HS-5 (cell line): ENCODE measurements around the gene RNF26.

Source experiments
- DNase-seq: peaks from one replicate; pipeline ENCODE4 v3.0.0-alpha.2; 2012; ENCODE audit warnings: low read depth

The RNF26 gene

GRCh38 chr11:119355091-119355843 lies 20.9 kb downstream of the RNF26 start:
- DNase-seq, result no peak

GRCh38 chr11:119356349-119357031 lies 22.2 kb downstream of the RNF26 start:
- DNase-seq, result no peak

GRCh38 chr11:119357074-119357473 lies 22.7 kb downstream of the RNF26 start:
- DNase-seq, result no peak

DNA sequence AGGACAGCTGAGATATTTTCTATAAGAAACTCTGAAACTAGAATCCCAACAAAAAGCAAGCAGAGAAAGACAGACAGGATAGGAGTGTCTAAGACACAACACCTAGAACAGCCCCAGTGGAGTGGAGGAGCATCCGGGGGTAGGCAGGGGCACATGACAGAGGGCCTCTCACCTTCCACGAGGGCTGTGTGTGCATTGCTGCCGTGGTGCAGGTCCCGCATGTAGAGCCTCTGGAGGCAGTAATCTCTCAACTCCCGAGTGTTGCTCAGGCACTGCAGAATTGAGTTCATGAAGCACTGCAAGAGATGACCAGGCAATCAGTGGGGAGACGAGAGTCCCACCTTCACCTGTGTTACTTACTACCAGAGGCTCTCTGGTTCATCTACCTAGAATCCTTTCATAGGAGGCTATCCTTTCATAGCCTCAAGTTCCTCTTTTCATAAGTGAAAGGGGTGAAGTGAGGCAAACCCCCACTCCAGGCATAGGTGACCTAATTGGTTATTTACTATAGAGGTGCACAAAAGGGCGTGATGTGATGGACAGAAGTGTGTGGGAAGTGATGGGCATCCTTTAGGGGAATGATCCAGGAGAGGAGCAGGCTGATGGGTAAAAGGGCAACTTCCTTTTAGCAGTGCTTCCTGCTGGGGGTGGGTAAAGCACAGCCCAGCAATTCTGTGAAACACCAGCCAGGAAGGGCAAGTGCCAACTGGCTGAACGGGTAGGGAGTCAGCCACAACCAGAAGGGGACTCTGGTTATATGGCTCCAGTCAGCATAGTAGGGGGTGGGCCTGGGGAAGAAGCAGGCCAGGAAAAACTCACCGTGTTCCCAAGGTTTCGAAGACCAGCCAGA lies 25.3 kb downstream of the RNF26 start:
- DNase-seq, result no peak

DNA sequence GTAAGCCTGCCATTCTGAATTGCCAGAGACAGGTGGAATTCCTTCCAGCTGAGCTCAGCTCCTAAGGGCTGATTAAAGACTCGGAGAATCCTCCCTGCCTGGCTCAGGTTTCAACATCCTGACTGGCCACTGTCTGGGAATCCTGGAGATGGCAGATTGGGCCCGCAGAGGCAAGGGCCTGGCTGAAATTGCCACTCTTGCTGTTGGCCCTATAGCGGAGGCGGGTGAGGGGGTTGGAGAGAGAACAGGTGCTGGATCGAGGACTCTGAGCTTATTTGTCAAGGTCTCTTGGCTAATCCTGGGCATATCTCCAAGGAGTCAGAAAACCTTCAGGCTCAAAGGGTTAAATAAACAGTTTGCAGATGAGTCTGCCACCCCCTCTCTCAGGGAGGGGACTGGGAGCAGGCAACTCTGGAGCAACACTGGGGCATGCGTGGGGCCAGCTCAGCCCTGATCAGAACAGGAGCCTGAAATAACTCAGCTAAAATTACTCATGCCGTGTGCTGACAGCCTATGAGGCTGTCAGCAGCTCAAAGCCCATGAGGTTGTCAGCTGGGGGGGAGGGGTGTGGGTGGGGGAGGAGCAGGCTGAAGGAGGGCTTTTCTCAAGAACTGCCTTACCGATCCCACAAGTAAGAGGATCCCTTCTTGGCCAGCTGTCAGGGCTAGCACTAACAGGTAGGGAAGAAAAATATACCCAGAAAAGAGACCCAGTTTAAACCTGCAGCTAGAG lies 26.9 kb downstream of the RNF26 start:
- DNase-seq, result peak; percentile 69

- no peak for DNase-seq
Measured at GRCh38 chr11:119361941-119362725, 27.8 kb downstream of the RNF26 start.

DNA sequence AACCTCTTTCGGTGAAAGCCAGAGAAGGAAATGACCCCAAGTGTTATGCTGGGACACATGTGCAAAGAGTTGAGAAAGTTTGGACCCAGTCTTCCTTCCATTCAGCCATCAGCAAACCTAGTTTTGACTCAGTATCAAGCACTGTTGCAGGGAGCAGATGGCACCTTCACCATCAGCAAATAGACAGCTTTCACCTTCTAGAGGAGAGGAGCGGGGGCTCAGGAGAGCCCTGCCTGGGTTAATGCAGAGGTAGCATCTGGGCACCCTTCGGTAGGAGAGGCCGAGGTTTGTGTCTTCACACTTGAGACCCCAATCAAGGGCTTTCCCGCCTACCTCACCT lies 28.4 kb downstream of the RNF26 start:
- no peak for DNase-seq

GRCh38 chr11:119363081-119363850 lies 28.9 kb downstream of the RNF26 start:
- no peak for DNase-seq

DNA sequence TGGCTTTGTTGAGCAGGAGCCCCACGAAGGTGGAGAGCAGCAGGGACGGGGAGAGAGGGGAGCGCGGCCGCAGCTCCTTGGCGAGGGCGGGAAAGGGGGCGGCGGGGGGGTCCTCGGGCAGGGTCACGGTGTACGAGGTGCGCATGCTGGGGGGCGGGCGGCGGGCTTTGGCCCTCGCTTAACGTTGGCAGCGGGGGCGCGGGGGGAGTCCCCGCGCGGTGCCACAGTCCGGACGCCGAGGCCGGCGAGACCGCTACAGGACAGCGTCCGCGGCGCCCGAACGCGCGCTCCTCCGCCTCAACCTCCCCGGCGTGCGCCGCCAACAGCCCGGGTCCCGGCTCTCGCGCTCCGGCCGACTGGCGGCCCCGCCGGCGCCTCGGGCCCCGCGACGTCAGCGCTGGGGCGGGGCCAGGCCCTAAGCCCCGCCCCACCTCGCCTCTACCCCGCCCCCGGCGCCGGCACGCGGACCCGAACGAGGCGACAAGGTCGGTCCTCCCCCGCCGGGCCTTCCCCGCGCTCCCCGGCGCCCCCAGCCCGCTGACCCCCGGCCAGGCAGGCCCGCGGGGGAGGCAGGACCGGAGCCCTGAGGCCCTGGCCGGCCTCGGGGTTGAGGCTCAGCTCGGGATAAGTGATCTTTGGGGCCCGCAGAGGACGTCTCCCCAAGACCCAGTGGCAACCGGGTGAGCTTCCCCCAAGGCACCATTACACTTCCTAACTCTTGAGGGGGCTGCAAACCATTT lies 29.7 kb downstream of the RNF26 start:
- no peak for DNase-seq

- DNase-seq, result no peak
Measured at GRCh38 chr11:119365071-119365591, 30.8 kb downstream of the RNF26 start.

DNA sequence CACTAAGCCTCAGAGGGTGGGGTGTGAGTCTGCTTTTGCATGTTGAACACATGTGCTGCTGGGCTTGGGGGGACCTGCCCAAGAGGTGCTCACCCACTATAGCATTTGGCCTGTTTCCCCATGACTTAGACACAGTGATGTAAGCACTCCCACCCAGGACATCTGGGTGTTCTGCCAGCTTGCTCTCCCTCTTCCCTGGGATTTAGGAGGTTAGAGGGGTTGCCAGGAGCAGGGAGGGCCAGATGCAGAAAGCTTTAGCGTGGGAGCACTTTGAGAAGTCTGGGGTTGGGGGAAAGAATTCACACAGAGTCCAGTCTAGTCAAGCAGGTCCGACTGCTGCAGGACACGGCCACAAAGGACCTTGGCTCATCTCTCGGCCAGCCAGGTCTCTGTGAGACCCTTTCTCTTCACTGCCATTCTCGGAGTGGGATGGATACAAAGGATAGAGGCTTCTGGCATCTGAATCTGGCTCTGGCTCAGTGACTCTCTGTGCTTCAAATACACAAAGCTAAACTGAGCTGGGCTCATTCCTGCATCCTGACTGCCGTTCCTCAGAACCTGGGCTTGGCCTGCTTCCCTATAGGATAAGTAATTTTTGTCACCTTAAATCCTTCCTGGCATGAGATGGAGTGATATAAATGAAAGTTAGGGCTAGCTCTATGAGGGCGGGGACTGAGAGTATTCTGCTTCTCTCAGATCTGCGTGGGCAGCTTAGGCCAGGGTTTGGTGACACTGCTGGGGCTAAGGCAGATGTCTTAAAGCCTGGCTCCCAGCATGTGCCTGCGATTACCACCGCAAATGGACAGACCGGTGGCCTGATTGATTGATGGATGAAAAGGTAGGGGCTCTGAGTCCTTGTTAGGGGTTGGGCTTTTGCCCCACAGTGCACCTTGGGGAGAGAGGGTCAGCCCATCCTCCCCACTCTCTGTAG lies 32.6 kb downstream of the RNF26 start:
- no peak for DNase-seq

GRCh38 chr11:119367661-119368120 lies 33.4 kb downstream of the RNF26 start:
- no peak for DNase-seq

DNA sequence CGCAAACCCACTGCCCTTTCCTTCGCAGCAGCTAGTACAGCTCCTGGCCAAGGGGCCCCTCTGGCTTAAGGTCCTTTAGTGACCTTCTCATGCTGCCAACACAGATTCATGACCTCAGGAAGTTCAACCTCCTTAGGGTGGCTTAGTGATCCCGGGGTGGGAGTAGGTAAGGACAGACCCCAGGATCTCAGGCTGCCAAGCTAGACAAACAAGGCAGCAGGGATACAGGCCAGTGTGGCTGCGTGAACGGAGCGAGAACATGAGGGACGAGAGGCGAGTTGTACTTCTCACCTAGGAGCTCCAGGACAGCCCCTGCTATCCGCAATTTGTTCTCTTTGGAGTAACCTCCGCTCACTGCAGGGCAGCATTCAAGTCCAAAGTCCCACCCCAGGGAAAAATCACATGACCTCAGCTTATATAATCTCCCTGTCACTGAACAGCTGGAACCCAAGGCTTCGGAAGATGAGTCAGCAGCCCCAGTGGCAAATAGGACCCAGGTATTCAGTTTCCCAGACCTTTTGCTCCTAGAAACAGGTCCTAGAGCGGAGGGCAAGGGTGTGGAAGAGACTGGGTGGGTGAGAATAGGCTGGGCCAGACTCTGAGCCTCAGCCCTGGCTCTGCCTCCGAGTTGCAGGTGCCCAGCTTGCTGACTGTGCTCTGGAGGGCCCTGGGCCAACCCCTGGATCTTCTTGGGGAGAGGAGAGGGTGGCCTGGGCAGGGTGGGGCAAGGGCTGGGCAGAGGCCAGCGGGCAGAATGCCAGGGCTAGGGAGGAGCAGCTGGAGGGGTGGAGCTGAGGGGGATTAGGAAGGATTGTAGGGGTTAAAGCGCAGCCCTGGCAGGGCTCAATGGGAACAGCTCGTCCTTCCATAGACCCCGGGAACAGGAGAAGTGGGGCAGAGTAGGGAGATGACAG lies 34.1 kb downstream of the RNF26 start:
- DNase-seq, result no peak

DNA sequence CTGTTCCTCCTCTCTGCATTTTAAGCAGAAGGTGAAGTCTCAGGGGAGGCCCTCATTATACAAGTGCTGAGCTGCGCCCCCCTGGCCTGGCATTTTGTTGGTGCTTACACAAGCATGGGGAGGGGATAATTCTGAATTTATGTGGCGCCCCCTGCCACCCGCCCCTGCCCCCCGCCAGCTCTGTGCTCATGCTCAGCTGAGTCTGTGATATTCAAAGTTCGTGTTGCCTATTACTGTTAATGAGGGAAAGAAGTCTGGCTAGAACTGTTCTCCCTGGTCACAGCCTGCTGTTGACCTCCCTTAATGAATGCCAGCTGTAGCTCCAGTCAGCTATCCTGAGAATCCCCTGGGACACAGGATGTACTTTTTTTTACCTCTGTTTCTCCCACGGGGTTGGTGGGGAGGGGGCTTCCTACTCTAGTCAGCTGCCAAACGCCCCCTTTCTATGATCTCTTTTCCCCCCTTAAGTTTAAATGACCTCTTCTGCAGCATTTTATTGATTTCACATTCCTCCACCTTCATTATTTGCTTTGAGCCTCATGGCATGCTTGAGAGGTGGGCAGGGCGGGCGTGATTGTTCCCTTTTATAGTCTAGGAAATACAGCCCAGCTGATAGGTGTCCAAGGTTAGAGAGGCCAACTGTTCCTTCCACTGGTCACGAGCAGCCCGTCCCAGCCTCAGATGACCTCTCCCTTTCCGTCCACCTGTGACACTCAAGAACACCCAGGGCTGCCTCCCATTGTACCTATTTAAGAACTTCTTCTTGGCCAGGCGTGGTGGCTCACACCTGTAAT lies 35.0 kb downstream of the RNF26 start:
- DNase-seq, result no peak

DNA sequence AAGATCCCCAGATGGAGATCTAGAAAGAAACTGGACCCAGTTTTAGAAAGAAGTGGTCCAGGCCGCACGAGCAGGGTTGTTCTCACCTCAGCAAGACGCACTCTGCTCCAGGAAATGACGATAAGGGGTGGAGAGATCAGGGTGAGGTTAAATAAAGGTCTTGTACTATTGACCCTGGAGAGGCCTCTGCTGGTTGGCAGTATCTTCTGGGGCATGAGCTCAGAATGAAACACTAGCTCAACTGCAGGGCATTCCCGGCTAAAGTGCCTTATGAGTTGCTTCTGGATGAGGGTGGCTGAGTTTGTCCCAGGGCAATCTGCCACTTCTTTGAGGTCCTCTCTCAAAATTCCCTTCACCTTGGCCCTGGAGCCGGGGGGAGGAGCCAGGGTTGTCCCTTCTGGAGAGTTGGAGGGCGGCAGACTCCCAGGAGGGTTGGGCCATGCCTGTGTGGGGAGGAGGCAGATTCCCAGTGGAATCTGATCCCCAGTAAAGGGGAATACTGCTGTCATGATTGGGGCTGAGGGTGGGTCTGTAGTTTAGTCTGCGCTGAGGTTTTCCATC lies 36.2 kb downstream of the RNF26 start:
- DNase-seq, result no peak

DNA sequence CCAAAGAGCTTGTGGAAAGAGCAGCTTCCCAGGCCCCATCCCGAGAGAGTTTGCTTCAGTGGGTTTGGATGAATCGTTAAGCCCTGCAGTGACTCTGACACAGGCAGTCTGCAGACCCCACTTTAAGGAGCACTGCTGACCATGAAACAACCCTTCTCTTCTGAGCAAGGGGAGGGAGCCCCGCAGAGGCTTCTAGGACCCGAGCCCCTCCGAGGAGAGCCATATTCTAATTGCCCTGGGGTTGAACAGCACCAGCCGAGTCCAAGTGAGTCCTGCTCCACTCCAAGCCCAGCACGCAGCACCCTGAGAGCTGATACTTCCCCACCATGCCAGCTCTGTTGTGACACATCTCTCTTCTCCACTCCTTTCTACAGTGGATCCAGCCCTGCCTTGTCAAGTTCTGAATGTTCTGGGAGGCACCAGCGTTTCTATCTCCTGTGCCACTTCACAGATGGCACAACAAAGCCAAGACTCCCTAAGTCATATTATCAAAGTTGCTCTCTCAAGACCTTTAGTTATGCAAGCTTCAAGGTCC lies 36.8 kb downstream of the RNF26 start:
- no peak for DNase-seq
